ENCODE data around the gene DHX35.

DHX35 gene

GRCh38 chr20:39049684-39050554 is 87.8 kb downstream of the DHX35 start (continued):
- TF ChIP-seq SP2 (tag by site-specific recombination; IDR thresholded peaks at IDR 0.05) = peak; percentile 47
- no peak for TF ChIP-seq ZNF558 (tag by site-specific recombination; IDR thresholded peaks at IDR 0.05)
- no peak for TF ChIP-seq ZNF645 (tag by site-specific recombination; IDR thresholded peaks at IDR 0.05)
- no peak; the same call in 1 of the 2 replicates for TF ChIP-seq HIC1 (tag by site-specific recombination; IDR thresholded peaks at IDR 0.05)
- no peak for TF ChIP-seq ZNF658 (tag by site-specific recombination; IDR thresholded peaks at IDR 0.05)
- TF ChIP-seq PBX3 (CRISPR knock-in tag; IDR thresholded peaks at IDR 0.05) = 0 out of 2 replicates have a peak, but pooled peaks have one; percentile 46
- TF ChIP-seq ZNF433 (tag by site-specific recombination; IDR thresholded peaks at IDR 0.05; ENCODE audit: low read depth) = no peak
- TF ChIP-seq PATZ1 (tag by site-specific recombination; IDR thresholded peaks at IDR 0.05) = peak; percentile 87
- TF ChIP-seq ZNF280D (tag by site-specific recombination; IDR thresholded peaks at IDR 0.05) = no peak
- no peak for TF ChIP-seq PRDM2 (tag by site-specific recombination; IDR thresholded peaks at IDR 0.05; ENCODE audit: borderline replicate concordance)
- peak; percentile 97 for TF ChIP-seq ZBTB17 (tag by site-specific recombination; IDR thresholded peaks at IDR 0.05)
- TF ChIP-seq SALL2 (tag by site-specific recombination; IDR thresholded peaks at IDR 0.05; ENCODE audit: borderline replicate concordance) = no peak
- no peak for TF ChIP-seq ZNF18 (tag by site-specific recombination; IDR thresholded peaks at IDR 0.05)
- TF ChIP-seq ZNF449 (tag by site-specific recombination; IDR thresholded peaks at IDR 0.05) = no peak
- TF ChIP-seq ZNF837 (tag by site-specific recombination; IDR thresholded peaks at IDR 0.05) = no peak
- peak; percentile 37; the same call in 1 of the 2 replicates for TF ChIP-seq ZBTB20 (tag by site-specific recombination; IDR thresholded peaks at IDR 0.05)
- no peak for TF ChIP-seq ZNF548 (tag by site-specific recombination; IDR thresholded peaks at IDR 0.05)
- TF ChIP-seq ZNF76 (tag by site-specific recombination; IDR thresholded peaks at IDR 0.05; ENCODE audit: borderline replicate concordance, low read depth) = peak; percentile 80

Data from HEK293 (cell line).